GM18526 (cell line): ENCODE results near the gene TCP11L1.

ENCODE experiments used
- POLR2A ChIP-seq: IDR thresholded peaks from 3 replicates; pipeline ENCODE4 v1.6.1; 2011; ENCODE audit not compliant: insufficient read length; ENCODE audit errors: extremely low read depth

Gene TCP11L1

GRCh38 chr11:33021937-33022336 lies 17.4 kb upstream of the TCP11L1 start:
- TF ChIP-seq POLR2A, result no peak

- no peak for TF ChIP-seq POLR2A
Measured at GRCh38 chr11:33025339-33025722, 14.0 kb upstream of the TCP11L1 start.

- TF ChIP-seq POLR2A, result no peak
Measured at GRCh38 chr11:33027233-33027632, 12.1 kb upstream of the TCP11L1 start.

- no peak for TF ChIP-seq POLR2A
Measured at GRCh38 chr11:33027846-33028536, 11.4 kb upstream of the TCP11L1 start.

GRCh38 chr11:33028537-33028914 lies 10.8 kb upstream of the TCP11L1 start:
- TF ChIP-seq POLR2A, result no peak

- TF ChIP-seq POLR2A, result no peak
Measured at GRCh38 chr11:33033493-33033892, 5.9 kb upstream of the TCP11L1 start.

GRCh38 chr11:33035011-33035410 lies 4.4 kb upstream of the TCP11L1 start:
- TF ChIP-seq POLR2A, result no peak

GRCh38 chr11:33040033-33040861 lies 875 bp downstream of the TCP11L1 start:
- TF ChIP-seq POLR2A, result no peak

GRCh38 chr11:33040862-33041453 lies 1.6 kb downstream of the TCP11L1 start:
- TF ChIP-seq POLR2A, result no peak

GRCh38 chr11:33043221-33043830 lies 4.0 kb downstream of the TCP11L1 start:
- TF ChIP-seq POLR2A, result no peak

GRCh38 chr11:33044285-33044756 lies 4.9 kb downstream of the TCP11L1 start:
- no peak for TF ChIP-seq POLR2A

GRCh38 chr11:33045551-33046255 lies 6.3 kb downstream of the TCP11L1 start:
- TF ChIP-seq POLR2A, result no peak

GRCh38 chr11:33052231-33052630 lies 12.9 kb downstream of the TCP11L1 start:
- TF ChIP-seq POLR2A, result no peak

GRCh38 chr11:33055375-33055774 lies 16.0 kb downstream of the TCP11L1 start:
- no peak for TF ChIP-seq POLR2A

GRCh38 chr11:33057284-33057683 lies 17.9 kb downstream of the TCP11L1 start:
- TF ChIP-seq POLR2A, result no peak
